ENCODE data around the gene HMCN2.

DNA sequence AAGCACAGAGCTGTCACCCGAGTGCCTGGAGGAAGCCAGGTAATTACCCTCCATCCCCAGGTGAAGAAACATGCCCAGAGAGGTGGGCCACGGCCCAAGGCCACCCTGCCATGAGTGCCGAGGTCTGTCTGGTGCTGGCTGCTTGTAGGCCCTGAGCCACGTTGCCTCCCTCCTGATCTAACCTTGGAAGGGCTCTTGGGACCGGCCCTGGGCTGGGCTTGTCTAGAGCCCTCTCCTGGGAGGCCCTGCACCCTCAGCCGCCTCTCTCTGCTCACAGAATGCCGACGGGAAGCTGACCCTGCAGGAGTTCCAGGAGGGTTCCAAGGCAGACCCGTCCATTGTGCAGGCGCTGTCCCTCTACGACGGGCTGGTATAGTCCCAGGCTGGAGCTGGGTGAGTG is 39.4 kb upstream of the HMCN2 start:
- TF ChIP-seq, protein P1, sequence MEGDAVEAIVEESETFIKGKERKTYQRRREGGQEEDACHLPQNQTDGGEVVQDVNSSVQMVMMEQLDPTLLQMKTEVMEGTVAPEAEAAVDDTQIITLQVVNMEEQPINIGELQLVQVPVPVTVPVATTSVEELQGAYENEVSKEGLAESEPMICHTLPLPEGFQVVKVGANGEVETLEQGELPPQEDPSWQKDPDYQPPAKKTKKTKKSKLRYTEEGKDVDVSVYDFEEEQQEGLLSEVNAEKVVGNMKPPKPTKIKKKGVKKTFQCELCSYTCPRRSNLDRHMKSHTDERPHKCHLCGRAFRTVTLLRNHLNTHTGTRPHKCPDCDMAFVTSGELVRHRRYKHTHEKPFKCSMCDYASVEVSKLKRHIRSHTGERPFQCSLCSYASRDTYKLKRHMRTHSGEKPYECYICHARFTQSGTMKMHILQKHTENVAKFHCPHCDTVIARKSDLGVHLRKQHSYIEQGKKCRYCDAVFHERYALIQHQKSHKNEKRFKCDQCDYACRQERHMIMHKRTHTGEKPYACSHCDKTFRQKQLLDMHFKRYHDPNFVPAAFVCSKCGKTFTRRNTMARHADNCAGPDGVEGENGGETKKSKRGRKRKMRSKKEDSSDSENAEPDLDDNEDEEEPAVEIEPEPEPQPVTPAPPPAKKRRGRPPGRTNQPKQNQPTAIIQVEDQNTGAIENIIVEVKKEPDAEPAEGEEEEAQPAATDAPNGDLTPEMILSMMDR (IDR thresholded peaks at IDR 0.05): no peak
- no peak for TF ChIP-seq POLR2A (IDR thresholded peaks at IDR 0.05)

Measured in right lobe of liver (tissue), 4 donors.